HG02571 (cell line): ENCODE data around the gene OR51L1.
"Not testable (repeated sequence)": the region's sequence is repeated elsewhere in the genome, so short reads cannot be mapped to it uniquely, and the experiment has no call there.

Experiments
- ATAC-seq: cut with Tn5 transposase; IDR thresholded peaks from one replicate; pipeline ENCODE4 v1.9.1; 2021; ENCODE audit warnings: mild to moderate bottlenecking, moderate library complexity; ENCODE audit not compliant: unreplicated experiment

Gene OR51L1

DNA sequence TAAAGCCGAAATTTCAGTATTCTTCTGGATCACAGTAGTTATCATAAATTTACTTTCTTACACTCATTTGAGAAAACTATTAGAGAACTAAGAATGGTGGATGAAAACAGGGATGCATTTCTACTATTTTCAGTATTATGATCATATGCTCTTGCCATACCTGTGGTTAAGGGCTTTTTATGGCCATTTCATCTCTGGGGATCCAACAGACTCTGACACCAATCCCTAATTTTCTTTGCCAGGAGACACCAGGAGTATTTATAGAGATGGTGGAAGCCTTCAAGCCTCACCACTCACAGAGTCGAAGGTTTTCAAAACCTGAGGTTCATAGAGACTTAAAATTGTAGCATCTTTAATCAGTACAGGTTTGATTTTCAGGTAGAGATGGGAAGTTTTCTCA, at the start of gene OR51L1:
Gene OR51L1 (plus strand): TSS at position 301 of the 400 bp plus-strand sequence. CDS start 4,132 bp downstream, outside the sequence.
- no peak for ATAC-seq

DNA sequence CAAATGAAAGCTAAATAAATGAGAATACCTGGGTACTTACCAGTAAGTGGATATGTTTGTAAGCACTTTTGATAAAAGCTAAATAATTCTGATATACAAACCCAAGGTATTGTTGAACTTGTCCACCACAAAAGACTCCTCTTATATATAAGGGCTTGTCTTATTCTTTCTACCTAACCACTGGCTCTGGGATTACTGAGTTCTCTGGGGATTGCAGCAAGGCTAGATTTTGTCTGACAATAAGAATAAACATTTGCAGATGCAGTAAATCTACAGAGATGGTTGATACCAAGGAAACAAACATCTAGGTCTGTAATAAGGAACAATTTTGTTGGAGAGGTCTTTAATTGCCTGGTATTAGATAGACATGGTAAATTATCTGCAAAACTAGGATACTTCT, 47.1 kb upstream of the OR51L1 start, which contains the start of gene OR51A4:
Gene OR51A4 (minus strand): TSS at position 101 of the 400 bp plus-strand sequence. CDS start 505 bp downstream, outside the sequence.
- ATAC-seq = no peak

DNA sequence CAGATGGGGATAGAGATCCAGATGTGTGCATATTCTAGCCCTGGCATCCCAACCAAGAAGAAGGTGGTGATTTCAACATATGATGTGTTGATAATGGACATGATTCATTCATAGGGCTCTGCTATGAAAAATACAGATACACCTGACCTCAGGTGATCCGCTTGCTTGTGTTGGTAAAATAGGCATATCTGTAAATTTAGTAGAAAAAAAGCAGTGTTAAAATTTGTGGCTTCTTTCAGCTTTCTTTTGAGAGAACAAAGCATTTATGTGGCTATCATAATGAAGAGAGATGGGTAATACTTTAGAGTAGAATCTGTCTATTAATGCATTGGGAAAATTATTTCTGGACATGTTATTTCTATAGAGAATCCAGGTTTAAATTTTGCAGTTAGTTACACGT, 39.0 kb upstream of the OR51L1 start, which contains the start of gene OR51A2:
Gene OR51A2 (minus strand): TSS at position 101 of the 400 bp plus-strand sequence. CDS start 0 bp downstream, at position 101.
- ATAC-seq = not testable (repeated sequence)

DNA sequence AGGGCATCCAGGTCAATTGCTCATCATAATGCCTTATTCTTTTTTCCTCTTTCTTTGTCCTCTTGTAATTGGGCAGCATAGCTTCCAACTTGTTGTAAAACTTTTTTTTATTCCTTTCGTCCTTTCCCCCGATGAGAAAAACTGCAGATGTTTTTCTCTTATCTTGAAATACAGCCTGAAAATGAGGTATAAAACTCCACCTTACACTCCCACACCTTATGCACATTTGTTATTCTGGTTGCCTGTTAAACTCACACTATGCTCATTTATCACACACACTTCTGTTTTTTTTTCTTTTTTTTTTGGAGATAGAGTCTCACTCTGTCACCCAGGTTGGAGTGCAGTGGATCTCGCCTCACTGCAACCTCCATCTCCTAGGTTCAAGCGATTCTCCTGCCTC, 37.3 kb upstream of the OR51L1 start:
- no peak for ATAC-seq

DNA sequence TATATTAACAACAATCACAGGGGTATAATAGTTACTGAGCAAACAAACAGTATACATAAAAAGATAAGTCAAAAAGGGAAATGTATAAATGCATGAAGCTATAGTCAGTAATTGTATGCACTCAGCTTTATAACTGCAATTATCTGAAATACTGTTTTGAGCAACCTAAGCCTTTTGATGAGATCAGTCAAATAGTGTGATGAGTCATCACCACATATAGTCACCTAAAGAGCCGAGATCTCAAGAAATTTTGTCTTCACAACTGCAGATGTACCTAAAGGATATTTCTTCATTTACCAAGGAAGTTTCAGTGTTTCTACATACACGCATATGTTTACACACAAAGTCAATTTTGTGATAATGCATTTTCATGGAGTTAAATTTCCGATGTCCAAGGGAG, 33.8 kb upstream of the OR51L1 start:
- ATAC-seq = no peak

DNA sequence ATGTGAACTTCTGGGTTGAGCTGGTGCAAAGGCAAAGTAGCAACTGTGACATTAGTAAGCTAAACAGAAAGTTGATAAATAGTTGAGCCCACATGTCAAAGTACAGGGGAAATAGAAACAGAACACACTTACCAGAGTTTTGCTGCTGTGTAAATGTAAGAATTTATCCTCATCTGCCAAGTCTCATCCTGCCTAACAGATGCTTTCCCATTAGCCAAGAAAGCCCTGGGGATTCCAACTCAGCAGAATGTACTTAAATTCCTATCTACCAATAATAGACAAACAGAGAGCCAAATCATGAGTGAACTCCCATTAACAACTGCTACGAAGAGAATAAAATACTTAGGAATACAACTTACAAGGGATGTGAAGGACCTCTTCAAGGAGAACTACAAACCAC, 31.8 kb upstream of the OR51L1 start:
- ATAC-seq = no peak

- no peak for ATAC-seq
Measured at GRCh38 chr11:4975436-4975835, 19.2 kb upstream of the OR51L1 start.

GRCh38 chr11:4979036-4979435, 15.6 kb upstream of the OR51L1 start:
- no peak for ATAC-seq

GRCh38 chr11:4982678-4983077, 12.0 kb upstream of the OR51L1 start:
- no peak for ATAC-seq

DNA sequence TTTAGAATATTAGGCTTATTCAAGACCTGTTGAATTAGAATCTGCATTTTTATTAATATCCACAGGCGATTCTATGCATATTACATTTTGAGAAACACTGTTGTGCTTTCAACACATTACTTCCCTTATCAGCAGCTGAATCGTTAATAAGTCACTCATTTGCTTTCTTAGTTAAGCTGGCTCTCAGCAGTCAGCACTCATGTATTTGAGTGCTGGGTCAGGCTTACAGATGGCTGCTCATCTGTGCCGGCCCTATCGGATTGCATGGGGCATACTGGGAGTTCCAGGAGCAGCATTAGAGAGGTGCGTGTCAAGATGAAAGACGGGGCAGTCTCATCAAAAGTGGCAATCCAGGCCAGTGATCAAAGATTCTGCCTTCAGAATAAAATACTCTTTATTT, 10.8 kb upstream of the OR51L1 start:
- no peak for ATAC-seq

- no peak for ATAC-seq
Measured at GRCh38 chr11:4991060-4991459, 3.6 kb upstream of the OR51L1 start.

DNA sequence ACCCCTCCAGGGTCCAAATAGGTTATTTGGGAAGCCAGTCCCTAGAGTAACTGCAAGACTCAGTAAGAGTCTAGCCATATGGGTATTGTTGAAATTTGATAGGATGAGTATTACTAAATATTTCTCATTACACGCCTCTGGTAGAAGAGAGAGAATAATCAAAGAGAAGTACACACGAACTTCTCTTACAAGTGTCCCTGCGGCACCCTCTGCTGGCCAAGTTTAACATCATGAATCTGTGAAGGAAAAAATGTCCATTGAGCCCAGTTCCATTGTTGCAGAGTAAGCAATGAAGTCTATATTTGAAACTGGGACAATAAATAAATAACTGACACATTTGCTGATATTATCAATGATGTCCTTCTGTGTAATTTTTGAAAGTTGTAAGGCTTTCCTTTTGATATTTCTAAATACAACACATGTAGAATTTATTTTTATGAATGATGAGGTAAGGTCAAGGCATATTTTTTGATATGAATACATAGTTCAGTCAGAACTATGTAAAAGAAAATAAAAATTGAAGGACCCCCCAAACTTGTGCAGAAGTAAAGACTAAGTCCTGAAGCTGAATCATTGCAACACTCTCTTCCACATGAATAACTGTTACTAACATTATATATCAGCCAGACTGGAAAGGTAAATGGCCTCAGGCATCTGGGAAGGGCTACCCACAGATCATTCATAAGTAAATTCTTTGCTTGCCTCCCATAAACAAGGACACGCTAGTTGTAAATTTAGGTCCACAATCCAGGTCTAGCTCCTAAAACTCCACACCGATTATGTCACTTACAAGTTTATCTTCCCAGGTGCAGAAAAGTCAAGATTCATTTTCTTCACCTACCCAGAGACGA, 10.0 kb downstream of the OR51L1 start:
- no peak for ATAC-seq

GRCh38 chr11:5007561-5007960, 12.9 kb downstream of the OR51L1 start:
- no peak for ATAC-seq

DNA sequence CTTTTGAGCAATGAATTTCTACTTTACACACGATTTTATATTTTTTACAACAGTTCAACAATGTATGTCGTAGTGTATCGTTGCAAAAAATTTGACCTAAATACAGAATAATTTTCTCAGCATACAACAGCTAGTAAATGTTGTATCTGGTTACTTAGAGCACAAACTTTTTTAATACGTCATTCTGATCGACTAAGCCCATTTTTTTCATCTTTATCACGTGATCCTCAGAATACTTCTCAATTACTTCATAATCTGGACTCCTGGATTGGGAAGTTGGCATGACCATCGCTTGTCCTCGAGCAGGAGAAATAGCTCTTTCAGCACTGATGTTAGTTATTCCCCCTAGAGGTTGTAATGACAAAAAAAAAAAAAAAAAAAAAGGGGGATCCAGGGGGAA, 16.6 kb downstream of the OR51L1 start:
- no peak for ATAC-seq

DNA sequence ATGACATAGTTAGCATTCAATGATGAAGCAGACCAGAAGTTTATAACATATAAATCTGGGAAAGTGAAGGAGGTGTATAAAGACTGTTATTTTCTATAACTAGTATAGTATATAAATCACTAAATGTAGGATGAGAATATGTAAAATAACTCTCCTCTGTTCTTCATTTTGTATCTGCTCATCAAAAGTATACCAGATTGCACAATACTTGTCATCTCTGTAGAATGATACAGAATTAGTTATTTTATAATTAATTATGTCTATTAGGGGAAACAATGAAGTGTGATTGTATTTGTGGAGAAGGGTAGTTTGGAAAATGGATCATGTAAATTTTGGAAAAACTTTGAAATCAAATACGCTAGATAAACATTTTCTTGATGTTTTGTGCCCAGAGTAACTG, 18.4 kb downstream of the OR51L1 start:
- no peak for ATAC-seq

DNA sequence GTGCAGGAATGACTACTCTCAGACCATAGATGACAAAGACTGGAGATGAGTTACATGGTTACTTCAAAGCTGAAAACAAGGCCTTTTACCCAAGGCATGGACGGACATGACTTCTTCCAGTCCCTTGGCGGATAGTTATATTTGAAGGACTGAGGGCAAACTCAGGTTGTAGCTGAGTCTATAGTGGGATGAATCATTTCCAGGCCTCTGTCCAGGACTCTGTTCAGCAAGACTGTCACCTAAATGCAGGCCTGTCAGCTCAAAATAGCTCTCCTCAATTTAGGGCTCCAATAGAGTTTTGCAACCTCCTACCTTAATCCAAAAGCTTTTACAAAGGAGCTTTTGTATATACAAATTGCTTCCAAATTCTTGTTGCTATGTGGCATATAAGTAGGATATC, 27.3 kb downstream of the OR51L1 start:
- ATAC-seq = no peak

- no peak for ATAC-seq
Measured at GRCh38 chr11:5036669-5037068, 42.0 kb downstream of the OR51L1 start.

DNA sequence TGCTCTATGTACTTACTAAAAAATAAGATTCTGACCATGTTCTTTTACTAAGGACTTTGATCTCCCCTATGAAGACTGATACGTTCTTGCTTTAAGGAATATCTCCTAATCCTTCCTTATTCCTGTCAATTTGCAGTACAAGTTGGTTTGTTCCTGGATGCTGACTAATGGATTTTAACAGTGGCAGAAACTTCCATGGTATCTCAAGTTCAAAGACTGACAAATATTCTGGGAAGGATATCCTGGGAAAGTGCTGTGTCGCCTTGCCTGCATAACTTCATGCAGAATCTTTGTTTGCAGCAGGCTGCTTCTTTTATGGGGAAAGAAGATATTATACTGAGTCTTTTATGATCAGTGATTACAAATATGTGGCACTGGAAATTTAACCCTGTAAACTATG, 43.3 kb downstream of the OR51L1 start:
- no peak for ATAC-seq

DNA sequence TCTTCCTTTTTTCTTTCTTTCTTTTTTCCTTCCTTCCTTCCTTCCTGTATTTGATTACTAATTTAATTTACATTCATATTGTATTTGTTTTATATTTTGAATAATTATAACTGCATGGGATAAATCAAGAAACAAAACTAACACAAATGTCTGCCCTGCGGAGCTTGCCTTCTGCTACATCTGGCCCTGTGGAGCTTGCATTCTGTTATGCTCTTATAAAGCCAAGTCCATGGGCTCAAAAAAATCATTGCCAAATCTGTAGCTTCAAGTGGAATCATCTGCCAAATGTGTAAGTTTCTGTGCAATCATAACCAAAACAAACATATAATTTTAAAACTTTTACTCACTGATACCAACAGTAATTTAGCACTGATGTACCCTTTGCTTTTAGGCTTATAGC, 43.7 kb downstream of the OR51L1 start:
- no peak for ATAC-seq

DNA sequence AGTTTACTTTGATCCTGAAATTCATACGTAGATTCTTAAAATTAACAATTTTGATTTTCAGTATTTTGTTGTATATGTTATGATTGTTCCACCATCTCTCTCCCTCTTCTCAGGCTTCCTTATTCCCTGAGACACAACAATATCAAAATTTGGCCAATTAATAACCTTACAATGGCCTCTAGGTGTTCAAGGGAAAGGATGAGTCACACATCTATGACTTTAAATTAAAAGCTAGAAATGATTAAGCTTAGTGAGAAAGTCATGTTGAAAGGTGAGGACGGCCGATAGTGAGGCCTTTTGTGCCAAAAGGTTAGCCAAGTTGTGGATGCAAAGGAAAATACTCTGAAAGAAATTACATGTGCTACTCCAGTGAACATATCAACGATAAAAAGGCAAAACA, 46.2 kb downstream of the OR51L1 start:
- no peak for ATAC-seq

DNA sequence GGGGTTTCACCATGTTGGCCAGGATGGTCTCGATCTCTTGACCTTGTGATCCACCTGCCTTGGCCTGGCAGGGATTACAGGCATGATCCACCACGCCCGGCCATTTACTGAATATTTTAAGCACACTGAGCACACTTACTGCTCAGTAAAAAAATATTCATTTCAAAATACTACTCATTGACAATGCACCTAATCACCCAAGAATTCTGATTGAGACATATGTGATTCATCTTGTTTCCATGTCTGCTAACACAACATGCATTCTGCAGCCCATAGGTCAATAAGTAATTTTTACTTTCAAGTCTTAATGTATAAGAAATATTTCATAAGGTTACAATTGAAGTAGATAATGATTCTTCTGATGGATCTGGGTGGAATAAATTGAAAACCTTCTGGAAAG, 47.4 kb downstream of the OR51L1 start:
- no peak for ATAC-seq

DNA sequence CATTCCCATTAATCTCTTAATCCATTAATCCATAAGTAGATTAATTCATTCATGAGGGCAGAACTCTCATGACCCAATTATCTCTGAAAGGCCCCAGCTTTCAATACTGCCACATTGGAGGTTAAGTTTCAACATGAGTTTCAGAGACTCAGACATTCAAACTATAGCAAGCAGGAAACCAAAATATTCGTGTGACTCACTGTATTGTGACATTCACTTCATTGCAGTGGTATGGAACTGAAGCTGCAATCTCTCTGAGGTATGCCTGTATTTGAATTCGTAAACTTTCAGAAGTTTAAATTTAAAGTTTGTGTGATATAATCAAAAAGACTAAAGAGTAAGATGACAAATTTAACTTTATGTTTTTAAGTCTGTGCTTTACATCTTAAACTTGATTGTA, 48.7 kb downstream of the OR51L1 start:
- ATAC-seq = no peak

DNA sequence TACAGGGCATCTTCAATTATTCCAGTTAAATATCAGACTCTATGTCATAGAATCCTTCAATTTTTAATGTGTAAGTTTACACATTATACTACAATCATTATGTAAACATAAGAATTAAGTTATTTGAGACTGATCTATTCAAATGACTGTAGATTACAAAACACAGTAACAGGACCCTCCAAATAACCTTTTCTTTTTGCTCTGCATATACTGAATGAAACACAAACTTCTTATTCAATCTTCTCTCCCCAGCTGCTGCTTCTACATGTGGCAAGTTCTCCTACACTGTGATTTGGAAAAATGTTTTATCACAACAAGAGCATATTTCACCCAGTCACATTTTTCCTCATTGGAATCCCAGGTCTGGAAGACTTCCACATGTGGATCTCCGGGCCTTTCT, 51.6 kb downstream of the OR51L1 start, which contains the start of gene OR52J3:
Gene OR52J3 (plus strand): TSS at position 301 of the 400 bp plus-strand sequence. CDS start 0 bp downstream, at position 301.
- ATAC-seq = no peak
